ENCODE results near the gene ADD2.

GRCh38 chr2:70620020-70620419 is 148.0 kb downstream of the ADD2 start:
- no peak for TF ChIP-seq CTCF (conservative IDR thresholded peaks at IDR 0.05)
- no peak for TF ChIP-seq EZH2 (IDR thresholded peaks at IDR 0.05; ENCODE audit: low read depth)

All from PC-9 (cell line).